Endothelial cell of umbilical vein (primary cell): ENCODE data around the gene HOXD12. TPM values are rescaled to one million over a fixed set of nuclear protein-coding genes. Genes with fewer than 3 reads are reported as not detected.

Source experiments
- BruUV-seq: library from RNA; stranded (reverse); fragments of 400-500 nt; replicated peaks from 2 replicates; lab custom pipeline; 2021; lab: Mats Ljungman, UMichigan
- CTCF ChIA-PET: fragments of 300-600, 350-600 bp; sonication (Branson Sonifier 250); formaldehyde crosslinking; loops from one replicate; lab custom pipeline; 2021; ENCODE audit warnings: antibody characterized with exemption, inconsistent platforms; lab: Charles Lee
- POLR2A ChIA-PET: fragments of 300-600, 350-600 bp; sonication (Branson Sonifier 250); formaldehyde crosslinking; loops from one replicate; lab custom pipeline; 2021; ENCODE audit warnings: antibody characterized with exemption, inconsistent platforms; lab: Charles Lee
- DNase-seq: peaks from one replicate; pipeline ENCODE4 v3.0.0-alpha.2; 2011; ENCODE audit warnings: low read depth, low spot score
- FAIRE-seq: peaks from 2 replicates; lab custom pipeline; 2011; peaks lifted over from hg19 to GRCh38; lab: Jason Lieb, UNC
- H2AFZ ChIP-seq: 2 replicates; pipeline ENCODE4 v1.6.0; 2012; ENCODE audit warnings: low read depth, low read length, control low read depth, inconsistent platforms
- H3K27ac ChIP-seq: 2 replicates; pipeline ENCODE4 v1.5.1; 2011; ENCODE audit warnings: low read depth, mild to moderate bottlenecking, control low read depth, low read length, moderate library complexity; ENCODE audit not compliant: insufficient read depth
- H3K27me3 ChIP-seq, 2 experiments: 2 replicates each; pipeline versions ENCODE4 v1.6.0 to v1.6.1; 2011; ENCODE audit warnings: low read length in 2 of 2, mixed read lengths in 1 of 2; ENCODE audit not compliant: control insufficient read depth in 2 of 2, insufficient read depth in 2 of 2
- H3K36me3 ChIP-seq, 2 experiments: 2 replicates in 1 of 2; 3 replicates in 1 of 2; pipeline ENCODE4 v1.5.1; 2011; ENCODE audit warnings: low read length in 2 of 2, mild to moderate bottlenecking in 1 of 2, moderate library complexity in 1 of 2; ENCODE audit not compliant: control insufficient read depth in 2 of 2, insufficient read depth in 2 of 2; ENCODE audit errors: extremely low read depth in 1 of 2
- H3K4me1 ChIP-seq: 3 replicates; pipeline ENCODE4 v1.5.1; 2011; ENCODE audit warnings: mild to moderate bottlenecking, low read length; ENCODE audit not compliant: control insufficient read depth, insufficient read depth; ENCODE audit errors: extremely low read depth
- H3K4me2 ChIP-seq: 2 replicates; pipeline ENCODE4 v1.6.1; 2011; ENCODE audit warnings: low read length, control low read depth, mixed read lengths; ENCODE audit not compliant: insufficient read depth
- H3K4me3 ChIP-seq, 3 experiments: fragments of 200-600 bp in 1 of 3; sonication (generic), shearing (Covaris generic) in 1 of 3; replicated peaks in 1 of 3; 2 replicates each; pipeline ENCODE4 v1.5.1; 2011 to 2016; ENCODE audit warnings: control low read depth in 3 of 3, low read length in 3 of 3, mild to moderate bottlenecking in 2 of 3, inconsistent platforms in 1 of 3, low read depth in 1 of 3, moderate library complexity in 1 of 3; ENCODE audit not compliant: insufficient read depth in 1 of 3
- H3K79me2 ChIP-seq: 2 replicates; pipeline ENCODE4 v1.6.0; 2012; ENCODE audit warnings: low read length, inconsistent platforms; ENCODE audit not compliant: control insufficient read depth, insufficient read depth
- H3K9ac ChIP-seq: replicated peaks from 2 replicates; pipeline ENCODE3; 2011; ENCODE audit warnings: low read length, control low read depth; ENCODE audit not compliant: insufficient read depth; ENCODE audit errors: extremely low read depth
- H3K9me1 ChIP-seq: replicated peaks from 3 replicates; pipeline ENCODE4 v1.6.0; 2011; ENCODE audit warnings: mild to moderate bottlenecking, low read length; ENCODE audit not compliant: control insufficient read depth, insufficient read depth; ENCODE audit errors: extremely low read depth
- H3K9me3 ChIP-seq: replicated peaks from 2 replicates; pipeline ENCODE4 v1.5.1; 2012; ENCODE audit warnings: low read length, inconsistent platforms; ENCODE audit not compliant: control insufficient read depth, insufficient read depth
- H4K20me1 ChIP-seq: replicated peaks from 2 replicates; pipeline ENCODE3; 2011; ENCODE audit warnings: mild to moderate bottlenecking, low read length; ENCODE audit not compliant: control insufficient read depth, insufficient read depth; ENCODE audit errors: extremely low read depth
- EZH2 ChIP-seq: IDR thresholded peaks from 2 replicates; pipeline ENCODE4 v1.6.1; 2012; ENCODE audit warnings: borderline replicate concordance, low read depth, mild to moderate bottlenecking, moderate library complexity, low read length, inconsistent platforms; ENCODE audit not compliant: severe bottlenecking
- FOS ChIP-seq: IDR thresholded peaks from 2 replicates; pipeline ENCODE4 v1.6.1; 2011; ENCODE audit warnings: mild to moderate bottlenecking, low read length, moderate library complexity, borderline replicate concordance; ENCODE audit not compliant: insufficient read depth
- GATA2 ChIP-seq: IDR thresholded peaks from 2 replicates; pipeline ENCODE4 v1.7.0; 2011; ENCODE audit warnings: low read depth, mild to moderate bottlenecking, moderate library complexity, mixed read lengths, low read length; ENCODE audit not compliant: insufficient read length, insufficient read depth
- JUN ChIP-seq: IDR thresholded peaks from 2 replicates; pipeline ENCODE4 v1.6.1; 2011; ENCODE audit warnings: borderline replicate concordance, low read depth; ENCODE audit not compliant: insufficient read length, insufficient read depth
- MYC ChIP-seq: IDR thresholded peaks from one replicate; pipeline ENCODE4 v1.6.1; 2011; ENCODE audit warnings: mild to moderate bottlenecking, low read depth, low read length
- POLR2A ChIP-seq: IDR thresholded peaks from 2 replicates; pipeline ENCODE4 v1.6.1; 2012; ENCODE audit warnings: low read depth, mild to moderate bottlenecking, control low read depth, low read length
- POLR2AphosphoS5 ChIP-seq: IDR thresholded peaks from 2 replicates; pipeline ENCODE4 v1.6.1; 2012; ENCODE audit warnings: low read depth, mild to moderate bottlenecking, control low read depth, low read length, moderate library complexity; ENCODE audit not compliant: insufficient read depth
- dilution Hi-C: fragments of 300-500 bp; cut with MboI; formaldehyde crosslinking; loops from one replicate; pipeline ENCODE4 v1.15.0; 2019; ENCODE audit warnings: low sequenced_read_pairs; ENCODE audit not compliant: extremely low pct_ligation_motif_present
- intact Hi-C: fragments of 100-400 bp; cut with micrococcal nuclease; formaldehyde crosslinking; loops from one replicate; pipeline ENCODE4 v1.10.0; 2022
- polyA plus RNA-seq, 4 experiments: library from polyadenylated mRNA; depleted of rRNA in 3 of 4; stranded (reverse) in 3 of 4; unstranded in 1 of 4; fragments of >200 nt; gene quantifications; 2 replicates each; pipeline versions ENCODE4 v1.2.1 to v1.2.3, GENCODE V29; 2011 to 2012; ENCODE audit warnings: missing spikeins in 1 of 4
- total RNA-seq: library from RNA; stranded (reverse); gene quantifications from 2 replicates; pipeline ENCODE4 v1.2.3, GENCODE V29; 2021
- TF ChIP-seq, protein P1 (sequence below): IDR thresholded peaks from 2 replicates; pipeline ENCODE4 v1.6.1; 2011; ENCODE audit not compliant: insufficient read depth, insufficient read length
- TF ChIP-seq, protein P2 (sequence below), 2 donors: IDR thresholded peaks; 1 replicate in 1 of 2; 2 replicates in 1 of 2; pipeline ENCODE4 v1.5.1; 2011; ENCODE audit warnings: low read length in 2 of 2, mild to moderate bottlenecking in 2 of 2, moderate library complexity in 2 of 2, control low read depth in 1 of 2, inconsistent platforms in 1 of 2, low read depth in 1 of 2; ENCODE audit not compliant: insufficient read depth in 1 of 2; ENCODE audit errors: extremely low read depth in 1 of 2

HOXD12 gene
- total and polyA plus RNA-seq, 2 donors (not counting 3 experiments of a cell fraction or from before 2014, with no cell fraction given) = not detected

DNA sequence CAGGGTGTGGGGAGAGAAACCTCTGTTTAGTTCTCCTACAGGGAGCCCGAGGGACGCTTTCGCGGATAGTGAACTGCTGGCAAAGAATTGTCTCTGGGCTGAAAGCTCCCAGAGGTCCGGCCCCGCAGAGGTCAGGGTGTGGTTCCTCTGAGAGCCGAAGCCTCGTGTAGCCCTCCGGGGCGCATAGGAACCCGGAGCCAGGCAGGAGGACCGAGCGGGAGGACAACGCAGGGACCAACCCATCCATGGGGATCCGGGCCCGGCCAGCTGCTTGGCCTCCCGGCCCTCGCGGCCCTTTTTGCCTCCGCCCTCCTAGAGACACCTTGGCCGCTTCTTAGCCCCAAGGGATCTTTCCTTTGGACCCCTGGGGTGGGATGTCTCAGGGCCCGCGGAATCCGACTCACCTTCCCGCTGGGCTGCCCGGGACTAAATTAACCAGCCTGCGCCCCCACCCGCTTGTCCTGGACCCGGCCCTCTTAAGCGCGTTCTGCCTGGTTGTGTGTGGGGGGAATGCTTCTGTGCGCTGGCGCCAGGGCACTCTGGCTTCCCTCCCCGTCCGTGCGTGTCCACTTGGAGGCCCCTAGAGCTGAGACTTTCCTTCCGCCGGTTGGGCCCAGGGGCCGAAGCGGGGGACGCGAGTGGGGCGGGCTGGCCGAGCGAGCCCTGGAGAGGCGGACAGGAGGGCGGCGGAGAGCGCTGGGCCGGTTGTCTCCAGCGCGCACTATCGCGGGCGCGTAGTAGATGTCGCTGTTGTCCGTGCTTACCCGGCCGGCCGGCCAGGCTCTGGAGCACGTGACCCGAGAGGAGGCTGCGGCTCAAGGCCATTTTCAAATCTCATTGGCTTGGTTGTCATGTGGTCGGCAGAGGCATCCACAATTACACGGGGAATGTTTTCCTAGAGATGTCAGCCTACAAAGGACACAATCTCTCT, 16.6 kb downstream of the HOXD12 start, which contains the start of gene HOXD10:
Gene HOXD10, plus strand, starts transcription at position 896 of the 931 bp plus-strand sequence. CDS start 56 bp downstream, outside the sequence.
- FAIRE-seq = peak; percentile 79
- dilution Hi-C loops (no loop called here), intact Hi-C loops (loop anchor here (1.0 kb wide), 2 partner anchors 536 to 698 kb away; no protein-coding TSS in a partner anchor)
- Histone ChIP-seq H3K9ac (no peak within 1 kb of the TSS), H3K27ac (no peak within 1 kb of the TSS), H3K4me3 (peak within 1 kb of the TSS in 1 of 3 experiments; percentile 10), H3K27me3 (peaks cover 86 to 98% of the 10 kb centered on the region in 2 experiments), H3K9me3 (no peaks in the 10 kb centered on the region), H3K9me1 (no peaks in the 10 kb centered on the region), H2AFZ (peak within 1 kb of the TSS; percentile 58), H3K4me2 (peak within 1 kb of the TSS; percentile 59), H3K4me1 (peaks cover 4% of the 10 kb centered on the region), H3K79me2 (no peaks in the 10 kb centered on the region), H4K20me1 (no peaks in the 10 kb centered on the region), H3K36me3 (no peaks in the 10 kb centered on the region)
- BruUV-seq = no TSS peak
- CTCF ChIA-PET = interaction anchor here (1.2 to 2.2 kb wide), 10 partner anchors 11 to 1046 kb away, joined by 4 to 16 read pairs (median 6); no protein-coding TSS in a partner anchor
- peak; percentile 78 for DNase-seq
- POLR2A ChIA-PET = no interaction called here
- TF ChIP-seq FOS (no peak), JUN (no peak), MYC (no peak), POLR2AphosphoS5 (no peak), GATA2 (no peak), POLR2A (no peak), EZH2 (peak; percentile 62)
- TF ChIP-seq, protein P1, sequence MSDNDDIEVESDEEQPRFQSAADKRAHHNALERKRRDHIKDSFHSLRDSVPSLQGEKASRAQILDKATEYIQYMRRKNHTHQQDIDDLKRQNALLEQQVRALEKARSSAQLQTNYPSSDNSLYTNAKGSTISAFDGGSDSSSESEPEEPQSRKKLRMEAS = peak; percentile 93
- TF ChIP-seq, protein P2, sequence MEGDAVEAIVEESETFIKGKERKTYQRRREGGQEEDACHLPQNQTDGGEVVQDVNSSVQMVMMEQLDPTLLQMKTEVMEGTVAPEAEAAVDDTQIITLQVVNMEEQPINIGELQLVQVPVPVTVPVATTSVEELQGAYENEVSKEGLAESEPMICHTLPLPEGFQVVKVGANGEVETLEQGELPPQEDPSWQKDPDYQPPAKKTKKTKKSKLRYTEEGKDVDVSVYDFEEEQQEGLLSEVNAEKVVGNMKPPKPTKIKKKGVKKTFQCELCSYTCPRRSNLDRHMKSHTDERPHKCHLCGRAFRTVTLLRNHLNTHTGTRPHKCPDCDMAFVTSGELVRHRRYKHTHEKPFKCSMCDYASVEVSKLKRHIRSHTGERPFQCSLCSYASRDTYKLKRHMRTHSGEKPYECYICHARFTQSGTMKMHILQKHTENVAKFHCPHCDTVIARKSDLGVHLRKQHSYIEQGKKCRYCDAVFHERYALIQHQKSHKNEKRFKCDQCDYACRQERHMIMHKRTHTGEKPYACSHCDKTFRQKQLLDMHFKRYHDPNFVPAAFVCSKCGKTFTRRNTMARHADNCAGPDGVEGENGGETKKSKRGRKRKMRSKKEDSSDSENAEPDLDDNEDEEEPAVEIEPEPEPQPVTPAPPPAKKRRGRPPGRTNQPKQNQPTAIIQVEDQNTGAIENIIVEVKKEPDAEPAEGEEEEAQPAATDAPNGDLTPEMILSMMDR (IDR thresholded peaks at IDR 0.05; ENCODE audit: extremely low read depth in 1 of 2, insufficient read depth in 1 of 2, low read depth in 1 of 2, low read length in 2 of 2) = peak; percentile 59 to 78
